A549 (cell line): ENCODE data around the gene LCN6.

Experiments
- ATOH8 ChIP-seq: fragments of 250-450 bp; sonication (Bioruptor Pico); IDR thresholded peaks from 2 replicates; pipeline ENCODE4 v1.5.0; 2020; ENCODE audit warnings: low read depth, mild to moderate bottlenecking, moderate library complexity
- CTCF ChIP-seq: fragments of >200 bp; sonication (Bioruptor Twin); formaldehyde crosslinking; IDR thresholded peaks from 3 replicates; pipeline ENCODE4 v1.5.1; 2016
- ELK1 ChIP-seq: fragments of 150-350 bp; IDR thresholded peaks from 2 replicates; pipeline ENCODE4 v1.6.1; 2014; ENCODE audit warnings: low read depth, mild to moderate bottlenecking, low read length
- GATA3 ChIP-seq: IDR thresholded peaks from 2 replicates; pipeline ENCODE4 v1.6.1; 2012; ENCODE audit warnings: borderline replicate concordance
- HMGXB4 ChIP-seq: fragments of 250-450 bp; sonication (Bioruptor Pico); IDR thresholded peaks from 2 replicates; pipeline ENCODE4 v1.5.0; 2021; ENCODE audit warnings: mild to moderate bottlenecking, moderate library complexity, borderline replicate concordance
- MAX ChIP-seq: IDR thresholded peaks from 2 replicates; pipeline ENCODE4 v1.6.1; 2012
- POLR2A ChIP-seq: IDR thresholded peaks from 2 replicates; pipeline ENCODE4 v1.6.1; 2012; ENCODE audit warnings: mild to moderate bottlenecking, low read length
- REST ChIP-seq: fragments of 200-600 bp; sonication (generic); IDR thresholded peaks from 2 replicates; pipeline ENCODE4 v1.6.1; 2016; ENCODE audit warnings: antibody characterized with exemption, mild to moderate bottlenecking, moderate library complexity

GRCh38 chr9:136740491-136740890, 7.8 kb downstream of the LCN6 start:
- TF ChIP-seq ATOH8 (CRISPR knock-in tag) (no peak), POLR2A (no peak), CTCF (no peak), GATA3 (no peak), ELK1 (no peak), MAX (no peak), HMGXB4 (CRISPR knock-in tag) (no peak), REST (no peak)
